Pancreas (tissue), 10 donors: ENCODE data around the gene CTAGE15. TPM values are rescaled to one million over a fixed set of nuclear protein-coding genes. Genes with fewer than 3 reads are reported as not detected.
"Not testable (repeated sequence)": the region's sequence is repeated elsewhere in the genome, so short reads cannot be mapped to it uniquely, and the experiment has no call there.

Experiments
- ATAC-seq, 4 donors: fragments of 200-7000 bp; cut with Tn5 transposase; one replicate each; pipeline versions ENCODE4 v1.8.0 to v1.9.1; 2020; ENCODE audit warnings: mild to moderate bottlenecking in 4 of 4, moderate library complexity in 4 of 4
- DNase-seq, 6 donors: peaks; one replicate each; pipeline ENCODE4 v3.0.0-alpha.2; 2020
- FAIRE-seq: peaks from 2 replicates; lab custom pipeline; 2012; peaks lifted over from hg19 to GRCh38; lab: Jason Lieb, UNC
- H3K27ac ChIP-seq, 4 donors: fragments of 200-600 bp; sonication (generic); 1 replicate in 3 of 4; 2 replicates in 1 of 4; pipeline versions ENCODE4 v1.5.0 to v1.8.0; 2020
- H3K27me3 ChIP-seq, 4 donors: fragments of 200-600 bp; one replicate each; pipeline ENCODE4 v1.8.0; 2021
- H3K36me3 ChIP-seq, 3 donors: fragments of 200-600 bp; sonication (generic) in 1 of 3; one replicate each; pipeline versions ENCODE4 v1.5.0 to v1.8.0; 2020 to 2021
- H3K4me1 ChIP-seq, 3 donors: fragments of 200-600 bp; one replicate each; pipeline ENCODE4 v1.8.0; 2021
- H3K4me3 ChIP-seq, 4 donors: fragments of 200-600 bp; sonication (generic) in 2 of 4; one replicate each; pipeline versions ENCODE4 v1.5.0 to v1.8.0; 2020 to 2021
- H3K9me3 ChIP-seq, 4 donors: fragments of 200-600 bp; one replicate each; pipeline ENCODE4 v1.8.0; 2021
- CTCF ChIP-seq, 4 donors: fragments of 200-600 bp; sonication (generic) in 3 of 4; IDR thresholded peaks; one replicate each; pipeline versions ENCODE4 v1.5.0 to v1.8.0; 2021; ENCODE audit warnings: antibody characterized with exemption in 4 of 4
- WGBS, 2 donors: extraction: QIAGEN DNeasy Blood & Tissue Kit; methylation state at CpG; one replicate each; pipeline ENCODE4 v1.1.7; 2013; 5-methylcytosine and 5-hydroxymethylcytosine counted together
- intact Hi-C, 3 donors: fragments of 100-400 bp; cut with DNase I; formaldehyde crosslinking; loops; one replicate each; pipeline versions ENCODE4 v1.11.1 to v1.14.2; 2022
- polyA plus RNA-seq, 2 donors: library from polyadenylated mRNA; stranded (reverse); fragments of 200-250 nt; gene quantifications; one replicate each; pipeline ENCODE4 v1.2.3, GENCODE V29; 2013
- total RNA-seq, 6 donors: library from RNA; stranded (reverse); fragmentation: NEBNext Ultra II Directional in 4 of 6; extraction: Animal tissue kit (Norgen Biotek cat#: 25700) in 4 of 6; gene quantifications; one replicate each; pipeline versions ENCODE4 v1.2.1 to v1.2.4, GENCODE V29; 2021 to 2023
- donor health status: healthy with polysubstance abuse.
- donor health status: DM: no; HTN: no; CAD: no; lungs with moderate emphysema.
- donor health status: DM: no; HTN: no; CAD: no.
- donor health status: control.
- donor health status: control.
- donor health status: Bipolar disorder and iron deficiency.
- donor health status: DM: yes; HTN: yes; CAD: no.
- donor health status: DM: no; HTN: no; CAD: no.
- donor health status: DM: no; HTN: no; CAD: no.
- donor health status: DM: yes; HTN: yes; CAD: no.

CTAGE15 gene
- total and polyA plus RNA-seq, 8 donors, result 0.23 to 0.87 (median 0.43) TPM; not detected in 4

GRCh38 chr7:143589897-143590296, 18.3 kb downstream of the CTAGE15 start:
- H3K9me3 ChIP-seq, H3K36me3 ChIP-seq, H3K4me1 ChIP-seq, intact Hi-C loops, H3K27ac ChIP-seq, H3K4me3 ChIP-seq, ATAC-seq, DNase-seq, FAIRE-seq, H3K27me3 ChIP-seq: not testable (repeated sequence)

GRCh38 chr7:143598086-143598485, 26.5 kb downstream of the CTAGE15 start:
- ATAC-seq, H3K4me3 ChIP-seq, H3K4me1 ChIP-seq, H3K36me3 ChIP-seq, H3K9me3 ChIP-seq, intact Hi-C loops, H3K27ac ChIP-seq, H3K27me3 ChIP-seq, FAIRE-seq: not testable (repeated sequence)
- WGBS, 2 donors, result 88 to 95% methylated on average over 4 of the region's 11 CpGs
- peak in 2 of 6 donors; percentile 21 to 27 for DNase-seq

- H3K27ac ChIP-seq, intact Hi-C loops, H3K4me3 ChIP-seq, H3K9me3 ChIP-seq, H3K36me3 ChIP-seq, FAIRE-seq, DNase-seq, ATAC-seq, H3K27me3 ChIP-seq, H3K4me1 ChIP-seq: not testable (repeated sequence)
- no CpG with 5 or more reads among the region's 2 CpGs for WGBS, 2 donors
These were observed 31.9 kb downstream of the CTAGE15 start for GRCh38 chr7:143603549-143603948.

GRCh38 chr7:143606088-143606487, 34.5 kb downstream of the CTAGE15 start:
- H3K27ac ChIP-seq, ATAC-seq, H3K4me3 ChIP-seq, H3K27me3 ChIP-seq, FAIRE-seq, DNase-seq, H3K4me1 ChIP-seq, intact Hi-C loops, H3K9me3 ChIP-seq, H3K36me3 ChIP-seq: not testable (repeated sequence)
- WGBS, 2 donors, result no CpG with 5 or more reads among the region's 1 CpG

GRCh38 chr7:143615545-143615944, 43.9 kb downstream of the CTAGE15 start:
- H3K36me3 ChIP-seq, H3K9me3 ChIP-seq, intact Hi-C loops, H3K4me1 ChIP-seq, H3K27me3 ChIP-seq, H3K27ac ChIP-seq, H3K4me3 ChIP-seq, DNase-seq, ATAC-seq, FAIRE-seq: not testable (repeated sequence)
- 68 to 82% methylated on average over 3 of the region's 6 CpGs for WGBS, 2 donors

- no CpG with 5 or more reads among the region's 1 CpG for WGBS, 2 donors
- H3K9me3 ChIP-seq, FAIRE-seq, H3K27me3 ChIP-seq, H3K27ac ChIP-seq, H3K4me3 ChIP-seq, H3K4me1 ChIP-seq, intact Hi-C loops, ATAC-seq, DNase-seq, H3K36me3 ChIP-seq: not testable (repeated sequence)
These were observed 45.6 kb downstream of the CTAGE15 start for GRCh38 chr7:143617204-143617603.

DNA sequence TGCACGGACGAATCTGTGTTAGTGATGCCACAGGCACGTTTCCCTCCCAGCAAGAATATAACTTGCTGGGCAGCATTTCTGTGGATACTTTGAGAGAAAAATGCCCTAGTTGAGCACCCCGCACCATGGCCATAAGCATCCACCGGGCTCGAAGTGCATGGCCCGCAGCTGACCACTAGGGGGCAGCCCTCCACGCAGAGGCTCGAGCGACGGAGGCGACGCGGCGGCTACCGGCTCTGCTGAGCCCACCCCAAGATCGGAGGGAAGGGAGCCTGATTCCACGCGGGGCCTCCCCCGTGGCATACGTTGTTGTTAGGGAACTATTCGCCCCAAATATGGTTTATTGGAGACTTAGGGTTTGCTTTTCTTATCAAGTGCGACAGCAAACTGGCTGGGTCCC, 48.5 kb downstream of the CTAGE15 start:
- FAIRE-seq, H3K4me3 ChIP-seq, H3K27ac ChIP-seq, H3K27me3 ChIP-seq, H3K9me3 ChIP-seq, H3K36me3 ChIP-seq, H3K4me1 ChIP-seq, intact Hi-C loops: not testable (repeated sequence)
- peak in 1 of 4 donors; percentile 14 for TF ChIP-seq CTCF (IDR thresholded peaks at IDR 0.05)
- ATAC-seq (peak; percentile 66 to 86 (median 77)), DNase-seq (peak in 3 of 6 donors; percentile 38 to 84 (median 67))
- WGBS, 2 donors, result 0% methylated on average over 7 of the region's 23 CpGs; no CpG with 5 or more reads in 1 of the 2 donors

GRCh38 chr7:143620646-143621045, 49.0 kb downstream of the CTAGE15 start, which contains the start of gene TCAF2:
TCAF2 (plus strand) TSS chr7:143620974.
- FAIRE-seq, H3K27ac ChIP-seq: not testable (repeated sequence)
- WGBS, 2 donors, result 0% methylated on average over 9 of the region's 38 CpGs; no CpG with 5 or more reads in 1 of the 2 donors

GRCh38 chr7:143621175-143621574, 49.6 kb downstream of the CTAGE15 start:
- peak; percentile 1 to 34 (median 11) for ATAC-seq
- H3K9me3 ChIP-seq, H3K27ac ChIP-seq, H3K27me3 ChIP-seq, H3K36me3 ChIP-seq, H3K4me3 ChIP-seq, DNase-seq, intact Hi-C loops, FAIRE-seq, H3K4me1 ChIP-seq: not testable (repeated sequence)
- no CpG with 5 or more reads among the region's 16 CpGs for WGBS, 2 donors

More at GRCh38 chr7:143620646-143621045, 49.0 kb downstream of the CTAGE15 start, which contains the start of gene TCAF2:
- H3K27me3 ChIP-seq, H3K9me3 ChIP-seq, H3K4me1 ChIP-seq, intact Hi-C loops, H3K4me3 ChIP-seq, H3K36me3 ChIP-seq: not testable (repeated sequence)
- peak in 4 of 6 donors; percentile 63 to 92 (median 72) for DNase-seq
- ATAC-seq, result peak; percentile 93 to 97 (median 96)

DNA sequence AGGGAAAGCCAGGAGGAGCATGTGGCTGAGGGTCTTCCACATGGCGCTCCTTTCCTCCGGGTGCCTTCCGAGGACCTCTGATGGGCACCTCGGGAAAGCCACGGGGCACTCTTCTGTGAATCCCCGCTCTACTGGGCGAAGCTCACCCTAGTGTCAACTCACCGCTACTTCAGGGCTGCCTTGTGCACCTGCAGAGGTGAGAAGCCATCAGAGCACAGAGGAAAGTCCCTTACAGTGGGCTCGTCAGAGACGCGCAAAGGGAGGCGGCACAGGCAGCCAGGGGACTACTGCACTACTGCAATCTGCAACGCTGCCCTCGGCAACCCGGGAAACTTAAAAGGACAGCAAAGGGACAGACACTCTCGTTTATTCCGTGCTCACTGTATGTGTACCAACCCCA, 50.5 kb downstream of the CTAGE15 start:
- H3K27ac ChIP-seq, H3K27me3 ChIP-seq, H3K4me1 ChIP-seq, H3K4me3 ChIP-seq, H3K36me3 ChIP-seq, DNase-seq, FAIRE-seq, H3K9me3 ChIP-seq, intact Hi-C loops: not testable (repeated sequence)
- no CpG with 5 or more reads among the region's 17 CpGs for WGBS, 2 donors
- ATAC-seq, result peak in 2 of 4 donors; percentile 10 to 21
